ENCODE measurements around the gene TNFSF15.

The TNFSF15 gene

GRCh38 chr9:114825126-114825795, 19.4 kb upstream of the TNFSF15 start:
- DNase-seq (ENCODE audit: low read depth) = no peak
- TF ChIP-seq, protein P1, sequence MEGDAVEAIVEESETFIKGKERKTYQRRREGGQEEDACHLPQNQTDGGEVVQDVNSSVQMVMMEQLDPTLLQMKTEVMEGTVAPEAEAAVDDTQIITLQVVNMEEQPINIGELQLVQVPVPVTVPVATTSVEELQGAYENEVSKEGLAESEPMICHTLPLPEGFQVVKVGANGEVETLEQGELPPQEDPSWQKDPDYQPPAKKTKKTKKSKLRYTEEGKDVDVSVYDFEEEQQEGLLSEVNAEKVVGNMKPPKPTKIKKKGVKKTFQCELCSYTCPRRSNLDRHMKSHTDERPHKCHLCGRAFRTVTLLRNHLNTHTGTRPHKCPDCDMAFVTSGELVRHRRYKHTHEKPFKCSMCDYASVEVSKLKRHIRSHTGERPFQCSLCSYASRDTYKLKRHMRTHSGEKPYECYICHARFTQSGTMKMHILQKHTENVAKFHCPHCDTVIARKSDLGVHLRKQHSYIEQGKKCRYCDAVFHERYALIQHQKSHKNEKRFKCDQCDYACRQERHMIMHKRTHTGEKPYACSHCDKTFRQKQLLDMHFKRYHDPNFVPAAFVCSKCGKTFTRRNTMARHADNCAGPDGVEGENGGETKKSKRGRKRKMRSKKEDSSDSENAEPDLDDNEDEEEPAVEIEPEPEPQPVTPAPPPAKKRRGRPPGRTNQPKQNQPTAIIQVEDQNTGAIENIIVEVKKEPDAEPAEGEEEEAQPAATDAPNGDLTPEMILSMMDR (IDR thresholded peaks at IDR 0.05; ENCODE audit: low read length, missing control alignments) = no peak
- no peak overlapping the region for H3K4me3 ChIP-seq (replicated peaks; ENCODE audit: low read depth, low read length)

DNA sequence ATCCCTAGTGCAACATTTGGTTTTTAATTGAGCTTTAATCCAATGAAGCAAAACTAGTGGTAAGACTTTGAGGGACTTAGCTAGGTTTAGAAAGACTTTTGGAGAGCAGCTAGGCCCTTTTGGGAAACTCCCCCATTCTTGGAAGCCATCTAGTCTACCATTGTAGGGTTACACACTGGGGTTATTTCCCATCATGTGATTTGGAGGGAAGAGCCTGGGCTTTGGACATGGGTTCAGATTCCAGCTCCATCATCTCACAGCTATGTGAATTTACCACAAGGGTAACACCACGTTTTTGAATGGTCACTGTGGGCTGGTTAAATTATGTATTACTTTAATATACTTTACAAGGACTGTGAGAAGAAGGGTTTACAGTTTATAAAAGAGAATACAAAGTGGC, 18.3 kb upstream of the TNFSF15 start:
- TF ChIP-seq, protein P1 (IDR thresholded peaks at IDR 0.05; ENCODE audit: low read length, missing control alignments) = no peak
- H3K4me3 ChIP-seq (replicated peaks; ENCODE audit: low read depth, low read length) = no peak overlapping the region
- DNase-seq (ENCODE audit: low read depth) = peak; percentile 42

DNA sequence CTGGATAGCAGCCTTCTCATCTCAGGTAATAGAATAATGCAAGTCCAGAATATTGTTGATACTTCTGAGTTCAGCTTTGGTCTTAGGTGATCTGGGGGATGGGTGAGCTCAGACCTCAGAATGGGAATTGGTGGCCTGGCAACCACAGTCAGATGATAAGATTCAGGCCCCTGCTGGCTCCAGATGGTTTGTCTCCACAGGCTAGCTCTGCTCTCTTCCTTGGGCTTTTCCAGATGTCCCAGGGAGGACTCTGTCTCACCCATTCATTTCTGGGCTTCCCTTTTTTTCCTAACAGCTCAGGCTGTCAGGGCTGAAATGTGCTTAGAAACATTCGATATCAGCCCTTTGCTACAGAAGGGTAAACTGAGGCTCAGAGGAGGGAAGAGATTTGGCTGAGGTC, 17.6 kb upstream of the TNFSF15 start:
- H3K4me3 ChIP-seq (replicated peaks; ENCODE audit: low read depth, low read length) = no peak overlapping the region
- no peak for DNase-seq (ENCODE audit: low read depth)
- TF ChIP-seq, protein P1 (IDR thresholded peaks at IDR 0.05; ENCODE audit: low read length, missing control alignments) = no peak

DNA sequence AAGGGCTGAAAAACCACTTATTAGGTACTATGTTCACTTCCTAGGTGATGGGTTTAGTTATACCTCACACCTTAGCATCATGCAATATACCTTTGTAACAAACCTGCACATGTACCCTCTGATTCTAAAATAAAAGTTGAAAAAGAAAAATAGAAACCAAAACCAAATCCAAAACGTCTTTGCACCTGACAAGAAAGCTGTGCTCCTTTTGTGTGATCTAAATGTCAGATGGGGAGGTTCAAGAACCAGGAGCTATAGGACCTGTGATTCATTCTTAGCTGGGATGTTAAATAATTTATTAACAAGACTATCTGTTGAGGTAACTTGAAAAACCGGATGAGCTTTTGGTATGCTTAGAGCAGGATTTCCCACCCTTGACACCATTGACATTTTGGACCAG, 16.9 kb upstream of the TNFSF15 start:
- no peak overlapping the region for H3K4me3 ChIP-seq (replicated peaks; ENCODE audit: low read depth, low read length)
- TF ChIP-seq, protein P1 (IDR thresholded peaks at IDR 0.05; ENCODE audit: low read length, missing control alignments) = no peak
- no peak for DNase-seq (ENCODE audit: low read depth)

GRCh38 chr9:114820776-114821501, 15.1 kb upstream of the TNFSF15 start:
- no peak for DNase-seq (ENCODE audit: low read depth)
- TF ChIP-seq, protein P1 (IDR thresholded peaks at IDR 0.05; ENCODE audit: low read length, missing control alignments) = no peak
- H3K4me3 ChIP-seq (replicated peaks; ENCODE audit: low read depth, low read length) = no peak overlapping the region

- no peak overlapping the region for H3K4me3 ChIP-seq (replicated peaks; ENCODE audit: low read depth, low read length)
- TF ChIP-seq, protein P1 (IDR thresholded peaks at IDR 0.05; ENCODE audit: low read length, missing control alignments) = no peak
- DNase-seq (ENCODE audit: low read depth) = no peak
Measured at GRCh38 chr9:114818178-114818577, 12.3 kb upstream of the TNFSF15 start.

Data from fibroblast of pulmonary artery (primary cell).